OCI-LY1 (cell line): Measurements from ENCODE around the gene KLRD1.

Experiments
- H2AFZ ChIP-seq: fragments of 200-600 bp; sonication (generic), shearing (Covaris generic); 2 replicates; pipeline ENCODE4 v1.6.0; 2014; ENCODE audit warnings: antibody characterized with exemption, mild to moderate bottlenecking, low read length
- H3F3A ChIP-seq: fragments of 200-600 bp; sonication (generic), shearing (Covaris generic); 2 replicates; pipeline ENCODE4 v1.6.0; 2014; ENCODE audit warnings: mild to moderate bottlenecking, antibody characterized with exemption, low read length, moderate library complexity; ENCODE audit not compliant: insufficient read depth
- H3K27ac ChIP-seq: fragments of 200-600 bp; sonication (generic); 2 replicates; pipeline ENCODE4 v1.5.1; 2014; ENCODE audit warnings: low read length, mixed run types, mild to moderate bottlenecking, low read depth; ENCODE audit not compliant: poor library complexity, severe bottlenecking
- H3K27me3 ChIP-seq: fragments of 200-600 bp; sonication (generic); 2 replicates; pipeline ENCODE4 v1.6.0; 2014; ENCODE audit warnings: antibody characterized with exemption, mild to moderate bottlenecking, low read length, moderate library complexity; ENCODE audit not compliant: insufficient read depth
- H3K36me3 ChIP-seq: fragments of 200-600 bp; sonication (generic); 2 replicates; pipeline ENCODE4 v1.6.1; 2014; ENCODE audit warnings: mild to moderate bottlenecking, antibody characterized with exemption, low read length, moderate library complexity, mixed read lengths; ENCODE audit not compliant: insufficient read depth
- H3K4me1 ChIP-seq: fragments of 200-600 bp; sonication (generic); 2 replicates; pipeline ENCODE4 v1.5.1; 2014; ENCODE audit warnings: mild to moderate bottlenecking, low read length, moderate library complexity; ENCODE audit not compliant: insufficient read depth, severe bottlenecking
- H3K4me2 ChIP-seq: fragments of 200-600 bp; sonication (generic), shearing (Covaris generic); 2 replicates; pipeline ENCODE4 v1.6.1; 2014; ENCODE audit warnings: low read length
- H3K4me3 ChIP-seq: fragments of 200-600 bp; sonication (generic); 2 replicates; pipeline ENCODE4 v1.5.1; 2014; ENCODE audit warnings: low read length, low read depth, mild to moderate bottlenecking, mixed read lengths; ENCODE audit not compliant: poor library complexity, severe bottlenecking
- H3K79me2 ChIP-seq: fragments of 200-600 bp; shearing (Covaris generic); 2 replicates; pipeline ENCODE4 v1.6.1; 2016; ENCODE audit warnings: mixed run types, low read length, mixed read lengths; ENCODE audit not compliant: insufficient read depth
- H3K9ac ChIP-seq: fragments of 200-600 bp; sonication (generic), shearing (Covaris generic); 2 replicates; pipeline ENCODE4 v1.6.1; 2014; ENCODE audit warnings: mild to moderate bottlenecking, low read length, mixed read lengths
- H3K9me2 ChIP-seq: fragments of 200-600 bp; sonication (generic), shearing (Covaris generic); 2 replicates; pipeline ENCODE4 v1.6.1; 2014; ENCODE audit warnings: low read depth, mild to moderate bottlenecking, low read length, mixed read lengths
- H3K9me3 ChIP-seq: fragments of 200-600 bp; shearing (Covaris generic); 2 replicates; pipeline ENCODE4 v1.6.1; 2014; ENCODE audit warnings: low read length, mixed read lengths
- H4K20me1 ChIP-seq: fragments of 200-600 bp; sonication (generic), shearing (Covaris generic); 2 replicates; pipeline ENCODE4 v1.6.0; 2016; ENCODE audit warnings: mild to moderate bottlenecking, low read length; ENCODE audit not compliant: insufficient read depth
- CTCF ChIP-seq: fragments of 200-600 bp; sonication (generic), shearing (Covaris generic); IDR thresholded peaks from 2 replicates; pipeline ENCODE4 v1.5.1; 2017; ENCODE audit warnings: mild to moderate bottlenecking, antibody characterized with exemption, low read length, moderate library complexity, mixed read lengths
- EZH2 ChIP-seq: fragments of 200-600 bp; sonication (generic), shearing (Covaris generic); IDR thresholded peaks from 2 replicates; pipeline ENCODE4 v1.8.0; 2017; ENCODE audit warnings: borderline replicate concordance, mixed run types, mild to moderate bottlenecking, antibody characterized with exemption, low read length, moderate library complexity, mixed read lengths

The KLRD1 gene

GRCh38 chr12:10293570-10294227 is 14.0 kb upstream of the KLRD1 start:
- H3K4me1 ChIP-seq = peaks cover 21% of the 10 kb centered on the region
- no peak overlapping the region for H3K4me2 ChIP-seq
- H3K9me2 ChIP-seq = no peaks in the 10 kb centered on the region
- peaks cover 19% of the 10 kb centered on the region for H3K9me3 ChIP-seq
- H4K20me1 ChIP-seq = no peaks in the 10 kb centered on the region
- peak overlapping the region; percentile 57 for H2AFZ ChIP-seq
- TF ChIP-seq EZH2 (no peak), CTCF (no peak)
- H3K79me2 ChIP-seq = no peaks in the 10 kb centered on the region
- H3K9ac ChIP-seq = no peak overlapping the region
- H3K4me3 ChIP-seq = no peak overlapping the region
- H3K36me3 ChIP-seq = peaks cover 5% of the 10 kb centered on the region; the same call in 1 of the 2 replicates
- peaks cover 3% of the 10 kb centered on the region; the same call in 1 of the 2 replicates for H3F3A ChIP-seq
- H3K27ac ChIP-seq = no peak overlapping the region
- H3K27me3 ChIP-seq = no peaks in the 10 kb centered on the region

GRCh38 chr12:10301103-10301502 is 6.6 kb upstream of the KLRD1 start:
- TF ChIP-seq CTCF = no peak
- no peak for TF ChIP-seq EZH2
- no peak overlapping the region for H3K27ac ChIP-seq
- H3K4me2 ChIP-seq = no peak overlapping the region

GRCh38 chr12:10304161-10304574 is 3.5 kb upstream of the KLRD1 start:
- Histone ChIP-seq H3K4me3 (no peak overlapping the region), H3K36me3 (no peaks in the 10 kb centered on the region), H3K9me3 (peaks cover 11% of the 10 kb centered on the region), H3K4me1 (peaks cover 29% of the 10 kb centered on the region), H3K27me3 (no peaks in the 10 kb centered on the region), H3K79me2 (no peaks in the 10 kb centered on the region), H3F3A (no peaks in the 10 kb centered on the region), H3K9me2 (no peaks in the 10 kb centered on the region), H3K9ac (no peak overlapping the region), H3K27ac (no peak overlapping the region), H3K4me2 (no peak overlapping the region), H4K20me1 (no peaks in the 10 kb centered on the region), H2AFZ (no peak overlapping the region)
- TF ChIP-seq EZH2 = no peak
- TF ChIP-seq CTCF = no peak

More at GRCh38 chr12:10301103-10301502, 6.6 kb upstream of the KLRD1 start:
- Histone ChIP-seq H3K4me3 (no peak overlapping the region), H4K20me1 (no peaks in the 10 kb centered on the region), H3K79me2 (no peaks in the 10 kb centered on the region), H3K9me2 (no peaks in the 10 kb centered on the region), H3F3A (no peaks in the 10 kb centered on the region), H3K36me3 (no peaks in the 10 kb centered on the region), H3K9me3 (peaks cover 17% of the 10 kb centered on the region), H3K27me3 (no peaks in the 10 kb centered on the region), H3K4me1 (no peaks in the 10 kb centered on the region), H3K9ac (no peak overlapping the region), H2AFZ (no peak overlapping the region)
